ENCODE measurements around the gene DDB1. TPM values are rescaled to one million over a fixed set of nuclear protein-coding genes. Genes with fewer than 3 reads are reported as not detected.

DDB1 gene
- total and polyA plus RNA-seq, 3 experiments from 2014 or later = 120 to 307 (median 302) TPM

- Mint-ChIP-seq H3K27ac (no peak overlapping the region), H3K9me3 (no peaks in the 10 kb centered on the region)
Observed at GRCh38 chr11:61267437-61267841, 65.5 kb downstream of the DDB1 start.

GRCh38 chr11:61266602-61267001, 66.3 kb downstream of the DDB1 start:
- Mint-ChIP-seq H3K27ac (no peak overlapping the region), H3K27me3 (no peaks in the 10 kb centered on the region), H3K36me3 (no peaks in the 10 kb centered on the region), H3K4me1 (no peaks in the 10 kb centered on the region), H3K9me3 (no peaks in the 10 kb centered on the region), H3K4me3 (no peak overlapping the region)
- Histone ChIP-seq H3K27me3 (ENCODE audit: insufficient read depth, low read length, poor library complexity, severe bottlenecking) (no peaks in the 10 kb centered on the region), H3K9me3 (ENCODE audit: low read length) (no peaks in the 10 kb centered on the region), H3K4me3 (ENCODE audit: low read length) (no peak overlapping the region), H3K36me3 (ENCODE audit: insufficient read depth, low read length) (no peaks in the 10 kb centered on the region), H3K27ac (ENCODE audit: low read depth, low read length) (no peak overlapping the region), H3K4me1 (ENCODE audit: insufficient read depth, low read length) (no peaks in the 10 kb centered on the region)
- ChIA-PET POLR2A (no interaction called here), CTCF (interaction anchor here (1.0 to 1.5 kb wide), 2 partner anchors 12 to 13 kb away, joined by 3 to 6 read pairs; no protein-coding TSS in a partner anchor)
- DNase-seq = no peak

More at GRCh38 chr11:61267437-61267841, 65.5 kb downstream of the DDB1 start:
- H3K4me1 Mint-ChIP-seq = no peaks in the 10 kb centered on the region
- ChIA-PET CTCF (no interaction called here), POLR2A (no interaction called here)
- no peaks in the 10 kb centered on the region for H3K27me3 ChIP-seq (ENCODE audit: insufficient read depth, low read length, poor library complexity, severe bottlenecking)
- no peaks in the 10 kb centered on the region for H3K4me1 ChIP-seq (ENCODE audit: insufficient read depth, low read length)
- DNase-seq = no peak
- H3K9me3 ChIP-seq (ENCODE audit: low read length) = no peaks in the 10 kb centered on the region
- H3K36me3 ChIP-seq (ENCODE audit: insufficient read depth, low read length) = no peaks in the 10 kb centered on the region
- H3K4me3 Mint-ChIP-seq = no peak overlapping the region
- no peak overlapping the region for H3K4me3 ChIP-seq (ENCODE audit: low read length)
- H3K36me3 Mint-ChIP-seq = no peaks in the 10 kb centered on the region
- no peaks in the 10 kb centered on the region for H3K27me3 Mint-ChIP-seq
- no peak overlapping the region for H3K27ac ChIP-seq (ENCODE audit: low read depth, low read length)

- Histone ChIP-seq H3K36me3 (ENCODE audit: insufficient read depth, low read length) (no peaks in the 10 kb centered on the region), H3K4me1 (ENCODE audit: insufficient read depth, low read length) (no peaks in the 10 kb centered on the region), H3K4me3 (ENCODE audit: low read length) (no peak overlapping the region), H3K9me3 (ENCODE audit: low read length) (no peaks in the 10 kb centered on the region), H3K27me3 (ENCODE audit: insufficient read depth, low read length, poor library complexity, severe bottlenecking) (no peaks in the 10 kb centered on the region), H3K27ac (ENCODE audit: low read depth, low read length) (no peak overlapping the region)
- no peak for DNase-seq
- Mint-ChIP-seq H3K4me3 (no peak overlapping the region), H3K27ac (no peak overlapping the region), H3K4me1 (no peaks in the 10 kb centered on the region), H3K36me3 (no peaks in the 10 kb centered on the region), H3K9me3 (no peaks in the 10 kb centered on the region), H3K27me3 (no peaks in the 10 kb centered on the region)
- ChIA-PET CTCF (interaction anchor here (1.0 to 1.5 kb wide), 2 partner anchors 11 kb away, joined by 3 to 6 read pairs; no protein-coding TSS in a partner anchor), POLR2A (no interaction called here)
Observed at GRCh38 chr11:61265357-61265756, 67.5 kb downstream of the DDB1 start.

- DNase-seq = no peak
- H3K4me1 ChIP-seq (ENCODE audit: insufficient read depth, low read length) = no peaks in the 10 kb centered on the region
- no peaks in the 10 kb centered on the region for H3K9me3 ChIP-seq (ENCODE audit: low read length)
- POLR2A ChIA-PET = no interaction called here
- Mint-ChIP-seq H3K4me1 (no peaks in the 10 kb centered on the region), H3K9me3 (no peaks in the 10 kb centered on the region), H3K27me3 (no peaks in the 10 kb centered on the region), H3K36me3 (no peaks in the 10 kb centered on the region), H3K4me3 (no peak overlapping the region), H3K27ac (no peak overlapping the region)
- H3K27ac ChIP-seq (ENCODE audit: low read depth, low read length) = no peak overlapping the region
- no peaks in the 10 kb centered on the region for H3K27me3 ChIP-seq (ENCODE audit: insufficient read depth, low read length, poor library complexity, severe bottlenecking)
- CTCF ChIA-PET = interaction anchor here (1.5 kb wide), 1 partner anchor 11 kb away, joined by 6 read pairs; no protein-coding TSS in a partner anchor
- no peak overlapping the region for H3K4me3 ChIP-seq (ENCODE audit: low read length)
- H3K36me3 ChIP-seq (ENCODE audit: insufficient read depth, low read length) = no peaks in the 10 kb centered on the region
Observed at GRCh38 chr11:61264795-61265194, 68.1 kb downstream of the DDB1 start.

GRCh38 chr11:61264371-61264770, 68.5 kb downstream of the DDB1 start:
- H3K9me3 Mint-ChIP-seq = no peaks in the 10 kb centered on the region
- H3K36me3 ChIP-seq (ENCODE audit: insufficient read depth, low read length) = no peaks in the 10 kb centered on the region
- H3K27ac ChIP-seq (ENCODE audit: low read depth, low read length) = no peak overlapping the region
- ChIA-PET POLR2A (no interaction called here), CTCF (no interaction called here)
- H3K4me3 ChIP-seq (ENCODE audit: low read length) = no peak overlapping the region
- H3K4me3 Mint-ChIP-seq = no peak overlapping the region
- H3K27me3 Mint-ChIP-seq = no peaks in the 10 kb centered on the region
- H3K4me1 ChIP-seq (ENCODE audit: insufficient read depth, low read length) = no peaks in the 10 kb centered on the region
- no peaks in the 10 kb centered on the region for H3K4me1 Mint-ChIP-seq
- H3K9me3 ChIP-seq (ENCODE audit: low read length) = no peaks in the 10 kb centered on the region
- no peaks in the 10 kb centered on the region for H3K36me3 Mint-ChIP-seq
- H3K27me3 ChIP-seq (ENCODE audit: insufficient read depth, low read length, poor library complexity, severe bottlenecking) = no peaks in the 10 kb centered on the region
- no peak for DNase-seq
- no peak overlapping the region for H3K27ac Mint-ChIP-seq

GRCh38 chr11:61259363-61259762, 73.5 kb downstream of the DDB1 start:
- H3K4me1 ChIP-seq (ENCODE audit: insufficient read depth, low read length) = no peaks in the 10 kb centered on the region
- no peak overlapping the region for H3K27ac Mint-ChIP-seq
- CTCF ChIA-PET = no interaction called here

GRCh38 chr11:61258546-61258945, 74.4 kb downstream of the DDB1 start:
- no peak overlapping the region for H3K27ac Mint-ChIP-seq
- no peak overlapping the region for H3K4me3 Mint-ChIP-seq
- no peaks in the 10 kb centered on the region for H3K9me3 Mint-ChIP-seq
- Histone ChIP-seq H3K27me3 (ENCODE audit: insufficient read depth, low read length, poor library complexity, severe bottlenecking) (no peaks in the 10 kb centered on the region), H3K36me3 (ENCODE audit: insufficient read depth, low read length) (no peaks in the 10 kb centered on the region), H3K9me3 (ENCODE audit: low read length) (no peaks in the 10 kb centered on the region), H3K4me3 (ENCODE audit: low read length) (no peak overlapping the region), H3K4me1 (ENCODE audit: insufficient read depth, low read length) (no peaks in the 10 kb centered on the region), H3K27ac (ENCODE audit: low read depth, low read length) (no peak overlapping the region)
- CTCF ChIA-PET = no interaction called here
- H3K4me1 Mint-ChIP-seq = no peaks in the 10 kb centered on the region
- no peaks in the 10 kb centered on the region for H3K36me3 Mint-ChIP-seq
- peaks cover 0 to 5% of the 10 kb centered on the region in 2 donors for H3K27me3 Mint-ChIP-seq
- POLR2A ChIA-PET = no interaction called here
- DNase-seq = no peak

More at GRCh38 chr11:61259363-61259762, 73.5 kb downstream of the DDB1 start:
- no peaks in the 10 kb centered on the region for H3K27me3 ChIP-seq (ENCODE audit: insufficient read depth, low read length, poor library complexity, severe bottlenecking)
- H3K9me3 ChIP-seq (ENCODE audit: low read length) = no peaks in the 10 kb centered on the region
- Mint-ChIP-seq H3K4me1 (no peaks in the 10 kb centered on the region), H3K36me3 (no peaks in the 10 kb centered on the region), H3K27me3 (peaks cover 0 to 5% of the 10 kb centered on the region in 2 donors), H3K4me3 (no peak overlapping the region), H3K9me3 (no peaks in the 10 kb centered on the region)
- H3K27ac ChIP-seq (ENCODE audit: low read depth, low read length) = no peak overlapping the region
- POLR2A ChIA-PET = no interaction called here
- no peak for DNase-seq
- H3K36me3 ChIP-seq (ENCODE audit: insufficient read depth, low read length) = no peaks in the 10 kb centered on the region
- H3K4me3 ChIP-seq (ENCODE audit: low read length) = no peak overlapping the region

- H3K4me3 ChIP-seq (ENCODE audit: low read length) = no peak overlapping the region
- H3K4me1 ChIP-seq (ENCODE audit: insufficient read depth, low read length) = no peaks in the 10 kb centered on the region
- no peaks in the 10 kb centered on the region for H3K27me3 ChIP-seq (ENCODE audit: insufficient read depth, low read length, poor library complexity, severe bottlenecking)
- H3K9me3 ChIP-seq (ENCODE audit: low read length) = no peaks in the 10 kb centered on the region
- no peaks in the 10 kb centered on the region for H3K36me3 Mint-ChIP-seq
- H3K27me3 Mint-ChIP-seq = peaks cover 0 to 5% of the 10 kb centered on the region in 2 donors
- no peak overlapping the region for H3K27ac Mint-ChIP-seq
- H3K4me3 Mint-ChIP-seq = no peak overlapping the region
- H3K27ac ChIP-seq (ENCODE audit: low read depth, low read length) = no peak overlapping the region
- no peaks in the 10 kb centered on the region for H3K9me3 Mint-ChIP-seq
- H3K4me1 Mint-ChIP-seq = no peaks in the 10 kb centered on the region
- CTCF ChIA-PET = interaction anchor here (1.3 kb wide), 1 partner anchor 178 kb away, joined by 3 read pairs; no protein-coding TSS in a partner anchor
- DNase-seq = no peak
- POLR2A ChIA-PET = no interaction called here
- no peaks in the 10 kb centered on the region for H3K36me3 ChIP-seq (ENCODE audit: insufficient read depth, low read length)
Observed at GRCh38 chr11:61256710-61257482, 76.0 kb downstream of the DDB1 start.
